Vagina (tissue), 2 donors: ENCODE data around the gene VILL. TPM values are rescaled to one million over a fixed set of nuclear protein-coding genes. Genes with fewer than 3 reads are reported as not detected.
"Not testable (repeated sequence)": the region's sequence is repeated elsewhere in the genome, so short reads cannot be mapped to it uniquely, and the experiment has no call there.

Experiments
- DNase-seq, 2 donors: peaks; one replicate each; pipeline ENCODE4 v3.0.0-alpha.2; 2017; ENCODE audit errors: extremely low spot score in 2 of 2
- H3K27ac ChIP-seq: fragments of 200-600 bp; sonication (generic); one replicate; pipeline ENCODE4 v1.5.1; 2019
- H3K27me3 ChIP-seq: fragments of 200-600 bp; sonication (generic); one replicate; pipeline ENCODE4 v1.5.1; 2019
- H3K36me3 ChIP-seq, 2 donors: fragments of 200-600 bp; sonication (generic); one replicate each; pipeline ENCODE4 v1.5.1; 2017 to 2019
- H3K4me1 ChIP-seq: fragments of 200-600 bp; sonication (generic); one replicate; pipeline ENCODE4 v1.5.1; 2019
- H3K4me3 ChIP-seq, 2 donors: fragments of 200-600 bp; sonication (generic); 1 replicate in 1 of 2; 2 replicates in 1 of 2; pipeline ENCODE4 v1.5.1; 2016 to 2019
- H3K9me3 ChIP-seq: fragments of 200-600 bp; sonication (generic); one replicate; pipeline ENCODE4 v1.5.1; 2019
- CTCF ChIP-seq, 3 experiments: fragments of 450-650 bp in 2 of 3; fragments of 200-600 bp in 1 of 3; sonication (generic) in 1 of 3; IDR thresholded peaks; one replicate each; pipeline ENCODE4 v1.5.1; 2017 to 2019; ENCODE audit warnings: antibody characterized with exemption in 3 of 3, mild to moderate bottlenecking in 2 of 3, moderate library complexity in 2 of 3
- POLR2A ChIP-seq, 2 donors: fragments of 450-650 bp; IDR thresholded peaks; one replicate each; pipeline ENCODE4 v1.6.1; 2017; ENCODE audit warnings: antibody characterized with exemption in 2 of 2, mild to moderate bottlenecking in 2 of 2, moderate library complexity in 2 of 2
- POLR2AphosphoS5 ChIP-seq, 2 donors: sonication (generic); formaldehyde crosslinking; IDR thresholded peaks; one replicate each; pipeline ENCODE4 v1.9.0; 2017; ENCODE audit warnings: antibody characterized with exemption in 2 of 2, mild to moderate bottlenecking in 2 of 2, low read depth in 1 of 2; ENCODE audit not compliant: insufficient read depth in 1 of 2
- intact Hi-C: fragments of 100-400 bp; cut with DNase I; formaldehyde crosslinking; loops from one replicate; pipeline ENCODE4 v1.15.1; 2023
- total RNA-seq: library from RNA; depleted of rRNA; stranded (reverse); fragments of >200 nt; gene quantifications from one replicate; pipeline ENCODE4 v1.2.3, GENCODE V29; 2016

The VILL gene
- total RNA-seq, 1 donor from 2014 or later: 7.9 TPM

- Histone ChIP-seq H3K27ac (no peak overlapping the region), H3K27me3 (no peaks in the 10 kb centered on the region), H3K4me3 (no peak overlapping the region), H3K4me1 (peaks cover 13% of the 10 kb centered on the region), H3K36me3 (no peaks in the 10 kb centered on the region), H3K9me3 (no peaks in the 10 kb centered on the region)
- intact Hi-C loops: no loop called here
- TF ChIP-seq POLR2A (IDR thresholded peaks at IDR 0.05): no peak
- TF ChIP-seq POLR2AphosphoS5 (IDR thresholded peaks at IDR 0.05; ENCODE audit: insufficient read depth in 1 of 2, low read depth in 1 of 2): no peak
- no peak for TF ChIP-seq CTCF (IDR thresholded peaks at IDR 0.05)
- DNase-seq: no peak
Observed at GRCh38 chr3:37968199-37968598, 22.4 kb upstream of the VILL start.

DNA sequence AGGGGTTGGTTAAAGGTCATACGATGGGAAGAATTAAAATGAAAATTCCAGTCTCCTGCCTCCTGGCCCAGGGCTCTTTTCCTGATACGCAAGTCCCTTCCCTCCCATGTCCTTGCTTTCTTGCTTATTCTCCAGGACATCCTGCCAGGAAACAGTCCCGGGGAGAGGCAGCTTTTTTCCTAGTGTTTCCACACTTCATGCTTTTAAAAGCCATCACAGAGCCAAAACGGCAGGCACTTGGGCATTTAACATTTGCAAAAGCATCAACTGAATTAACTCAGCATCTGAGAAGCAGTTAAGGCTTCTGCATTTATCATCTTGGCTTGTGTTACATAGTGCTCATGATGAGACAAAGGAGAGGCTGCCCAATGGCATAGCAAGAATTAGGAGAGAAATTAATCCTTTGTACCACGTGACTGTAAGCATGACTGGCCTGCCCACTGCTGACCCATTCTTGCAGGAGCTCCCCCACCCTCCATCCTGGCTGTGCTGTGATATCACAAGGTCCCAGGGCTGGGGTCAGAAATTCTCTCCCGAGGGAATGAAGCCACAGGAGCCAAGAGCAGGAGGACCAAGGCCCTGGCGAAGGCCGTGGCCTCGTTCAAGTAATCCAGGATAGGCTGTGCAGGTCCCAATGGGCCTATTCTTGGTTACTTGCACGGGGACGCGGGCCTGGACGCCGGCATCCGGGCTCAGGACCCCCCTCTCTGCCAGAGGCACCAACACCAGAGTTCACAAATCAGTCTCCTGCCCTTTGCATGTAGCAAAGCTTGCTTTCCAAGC is 21.6 kb upstream of the VILL start:
- no peaks in the 10 kb centered on the region for H3K27me3 ChIP-seq
- TF ChIP-seq CTCF (IDR thresholded peaks at IDR 0.05) (no peak), POLR2AphosphoS5 (IDR thresholded peaks at IDR 0.05; ENCODE audit: insufficient read depth in 1 of 2, low read depth in 1 of 2) (no peak), POLR2A (IDR thresholded peaks at IDR 0.05) (no peak)
- no peak overlapping the region for H3K4me3 ChIP-seq
- H3K9me3 ChIP-seq: no peaks in the 10 kb centered on the region
- no peak for DNase-seq
- intact Hi-C loops: no loop called here
- H3K36me3 ChIP-seq: no peaks in the 10 kb centered on the region
- no peak overlapping the region for H3K27ac ChIP-seq
- H3K4me1 ChIP-seq: peaks cover 12% of the 10 kb centered on the region

DNA sequence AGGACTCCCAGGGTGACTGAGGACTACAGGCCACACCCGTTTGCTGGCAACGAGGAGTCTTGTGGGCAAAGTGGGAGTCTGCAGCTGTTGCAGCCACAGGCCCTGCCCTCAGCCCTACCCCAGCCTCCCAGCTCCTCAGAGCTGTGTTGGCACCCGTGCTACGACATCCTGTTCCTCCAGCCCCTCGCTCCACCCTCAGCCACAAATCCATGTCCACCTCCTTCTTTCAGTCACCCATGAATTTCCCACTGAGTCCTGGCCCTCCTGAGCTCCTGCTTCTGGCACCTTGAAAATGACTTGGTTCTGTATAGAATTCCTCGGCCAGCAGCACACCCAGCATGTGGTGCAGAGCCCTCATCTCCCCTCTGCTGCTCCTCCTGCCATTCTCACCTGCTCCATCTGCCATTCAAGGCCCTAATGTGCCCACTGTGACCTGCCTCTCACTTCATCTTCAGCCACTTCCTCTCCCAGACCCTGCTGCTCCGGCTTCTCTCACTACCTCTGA is 20.9 kb upstream of the VILL start:
- Histone ChIP-seq H3K27ac (no peak overlapping the region), H3K27me3 (no peaks in the 10 kb centered on the region), H3K9me3 (no peaks in the 10 kb centered on the region), H3K4me1 (peaks cover 12% of the 10 kb centered on the region), H3K36me3 (no peaks in the 10 kb centered on the region), H3K4me3 (no peak overlapping the region)
- no peak for DNase-seq
- TF ChIP-seq CTCF (IDR thresholded peaks at IDR 0.05): no peak
- no peak for TF ChIP-seq POLR2AphosphoS5 (IDR thresholded peaks at IDR 0.05; ENCODE audit: insufficient read depth in 1 of 2, low read depth in 1 of 2)
- TF ChIP-seq POLR2A (IDR thresholded peaks at IDR 0.05): no peak
- intact Hi-C loops: loop anchor here (2.0 kb wide), 1 partner anchor 115 kb away; no protein-coding TSS in a partner anchor

DNA sequence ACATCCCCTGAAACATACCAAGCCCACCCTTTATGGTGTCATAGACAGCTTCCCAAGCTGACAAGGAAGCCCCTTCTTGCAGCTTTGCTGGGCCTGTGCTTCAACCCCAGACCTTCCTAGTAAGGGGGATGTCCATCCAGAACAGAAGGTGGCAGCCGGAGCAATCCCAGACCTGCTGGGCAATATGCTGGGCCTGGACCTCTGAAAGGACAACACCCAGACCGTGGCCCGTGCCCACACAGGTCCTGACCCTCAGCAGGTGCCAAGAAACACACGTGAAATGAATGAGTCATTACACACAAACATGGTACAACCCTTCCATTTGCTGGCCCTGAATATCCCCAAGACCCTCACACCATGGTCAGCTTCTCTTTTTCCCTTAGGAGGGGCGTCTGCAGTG is 19.8 kb upstream of the VILL start:
- Histone ChIP-seq H3K4me1 (peaks cover 12% of the 10 kb centered on the region), H3K27me3 (no peaks in the 10 kb centered on the region), H3K27ac (no peak overlapping the region), H3K9me3 (no peaks in the 10 kb centered on the region), H3K4me3 (no peak overlapping the region), H3K36me3 (peaks cover 0 to 3% of the 10 kb centered on the region in 2 donors)
- no peak for DNase-seq
- TF ChIP-seq POLR2A (IDR thresholded peaks at IDR 0.05) (no peak), POLR2AphosphoS5 (IDR thresholded peaks at IDR 0.05; ENCODE audit: insufficient read depth in 1 of 2, low read depth in 1 of 2) (no peak), CTCF (IDR thresholded peaks at IDR 0.05) (no peak)
- intact Hi-C loops: loop anchor here (2.0 kb wide), 1 partner anchor 116 kb away; no protein-coding TSS in a partner anchor

- intact Hi-C loops: loop anchor here (2.0 kb wide), 1 partner anchor 117 kb away; no protein-coding TSS in a partner anchor
- H3K4me3 ChIP-seq: no peak overlapping the region
- TF ChIP-seq CTCF (IDR thresholded peaks at IDR 0.05) (no peak), POLR2AphosphoS5 (IDR thresholded peaks at IDR 0.05; ENCODE audit: insufficient read depth in 1 of 2, low read depth in 1 of 2) (no peak), POLR2A (IDR thresholded peaks at IDR 0.05) (no peak)
- DNase-seq: no peak
- H3K27ac ChIP-seq: no peak overlapping the region
- peaks cover 0 to 10% of the 10 kb centered on the region in 2 donors for H3K36me3 ChIP-seq
- H3K27me3 ChIP-seq: no peaks in the 10 kb centered on the region
- peaks cover 12% of the 10 kb centered on the region for H3K4me1 ChIP-seq
- H3K9me3 ChIP-seq: no peaks in the 10 kb centered on the region
Observed at GRCh38 chr3:37971467-37971866, 19.1 kb upstream of the VILL start.

DNA sequence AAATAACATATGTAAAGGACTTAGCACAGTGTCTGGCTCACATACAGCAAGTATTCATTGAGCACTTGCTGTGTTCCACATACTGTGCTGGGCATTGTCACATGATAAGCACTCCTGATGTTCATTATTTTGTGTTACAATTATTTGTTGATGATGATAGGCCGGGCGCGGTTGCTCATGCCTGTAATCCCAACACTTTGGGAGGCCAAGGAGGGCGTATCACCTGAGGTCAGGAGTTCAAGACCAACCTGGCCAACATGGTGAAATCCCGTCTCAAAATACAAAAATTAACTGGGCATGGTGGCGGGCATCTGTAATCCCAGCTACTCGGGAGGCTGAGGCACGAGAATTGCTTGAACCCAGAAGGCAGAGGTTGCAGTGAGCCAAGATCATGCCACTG is 18.5 kb upstream of the VILL start:
- H3K27me3 ChIP-seq, H3K4me3 ChIP-seq, H3K9me3 ChIP-seq, intact Hi-C loops, H3K27ac ChIP-seq, DNase-seq: not testable (repeated sequence)
- Histone ChIP-seq H3K4me1 (peaks cover 10% of the 10 kb centered on the region), H3K36me3 (peaks cover 0 to 16% of the 10 kb centered on the region in 2 donors)
